Neural cell (in vitro differentiated cells): Measurements from ENCODE around the gene CREBBP. TPM values are rescaled to one million over a fixed set of nuclear protein-coding genes. Genes with fewer than 3 reads are reported as not detected.

Experiments
- H2AFZ ChIP-seq: fragments of 200-600, 300-800 bp; sonication (generic), shearing (Covaris generic); 2 replicates; pipeline ENCODE4 v1.6.0; 2014; ENCODE audit warnings: low read depth, mild to moderate bottlenecking, antibody characterized with exemption, low read length, moderate library complexity
- H3F3A ChIP-seq: fragments of 200-600 bp; shearing (Covaris generic); 2 replicates; pipeline ENCODE4 v1.6.1; 2016; ENCODE audit warnings: mild to moderate bottlenecking, moderate library complexity, mixed read lengths, antibody characterized with exemption, low read length; ENCODE audit not compliant: insufficient read depth, poor library complexity, severe bottlenecking
- H3K27ac ChIP-seq: fragments of 200-600, 300-800 bp; sonication (generic), shearing (Covaris generic); 2 replicates; pipeline ENCODE4 v1.5.1; 2014; ENCODE audit warnings: mild to moderate bottlenecking, low read length, moderate library complexity
- H3K27me3 ChIP-seq: fragments of 300-800, 200-600 bp; sonication (generic), shearing (Covaris generic); 2 replicates; pipeline ENCODE4 v1.6.0; 2014; ENCODE audit warnings: mild to moderate bottlenecking, low read depth, low read length, moderate library complexity; ENCODE audit not compliant: insufficient read depth
- H3K36me3 ChIP-seq: fragments of 300-800, 200-600 bp; sonication (generic), shearing (Covaris generic); 2 replicates; pipeline ENCODE4 v1.5.1; 2014; ENCODE audit warnings: mild to moderate bottlenecking, antibody characterized with exemption, low read length, moderate library complexity; ENCODE audit not compliant: insufficient read depth
- H3K4me2 ChIP-seq: fragments of 300-800, 200-600 bp; sonication (generic), shearing (Covaris generic); 2 replicates; pipeline ENCODE4 v1.6.0; 2014; ENCODE audit warnings: mild to moderate bottlenecking, low read length
- H3K4me3 ChIP-seq: fragments of 300-800, 200-600 bp; sonication (generic), shearing (Covaris generic); 2 replicates; pipeline ENCODE4 v1.5.1; 2014; ENCODE audit warnings: mild to moderate bottlenecking, low read length, moderate library complexity
- H3K79me2 ChIP-seq: fragments of 200-600 bp; shearing (Covaris generic); replicated peaks from 2 replicates; pipeline ENCODE4 v1.6.0; 2014; ENCODE audit warnings: mild to moderate bottlenecking, low read length, moderate library complexity; ENCODE audit not compliant: insufficient read depth
- H3K9ac ChIP-seq: fragments of 300-800, 200-600 bp; sonication (generic), shearing (Covaris generic); 2 replicates; pipeline ENCODE4 v1.6.1; 2016; ENCODE audit warnings: mild to moderate bottlenecking, low read length, mixed read lengths
- H3K9me2 ChIP-seq: fragments of 200-600 bp; shearing (Covaris generic); 2 replicates; pipeline ENCODE4 v1.6.1; 2016; ENCODE audit warnings: mild to moderate bottlenecking, low read length, mixed read lengths; ENCODE audit not compliant: insufficient read depth
- H3K9me3 ChIP-seq: fragments of 200-600, 300-800 bp; sonication (generic), shearing (Covaris generic); 2 replicates; pipeline ENCODE4 v1.6.1; 2016; ENCODE audit warnings: mild to moderate bottlenecking, mixed run types, low read length, moderate library complexity, mixed read lengths
- H4K20me1 ChIP-seq: fragments of 200-600 bp; shearing (Covaris generic); 2 replicates; pipeline ENCODE4 v1.6.1; 2016; ENCODE audit warnings: mild to moderate bottlenecking, mixed run types; ENCODE audit not compliant: insufficient read depth
- CTCF ChIP-seq: fragments of 450-650 bp; IDR thresholded peaks from 2 replicates; pipeline ENCODE4 v1.5.1; 2014; ENCODE audit warnings: antibody characterized with exemption, mild to moderate bottlenecking, moderate library complexity; ENCODE audit not compliant: poor library complexity, severe bottlenecking
- EP300 ChIP-seq: fragments of 450-650 bp; conservative IDR thresholded peaks from 2 replicates; pipeline ENCODE4 v1.6.1; 2014; ENCODE audit warnings: antibody characterized with exemption, mild to moderate bottlenecking, moderate library complexity; ENCODE audit not compliant: poor library complexity, severe bottlenecking
- EZH2 ChIP-seq: fragments of 200-600, 300-800 bp; shearing (Covaris generic), sonication (generic); IDR thresholded peaks from 2 replicates; pipeline ENCODE4 v1.6.1; 2014; ENCODE audit warnings: antibody characterized with exemption, low read length, borderline replicate concordance, mild to moderate bottlenecking; ENCODE audit not compliant: insufficient read depth, poor library complexity, severe bottlenecking
- MXI1 ChIP-seq: fragments of 450-650 bp; conservative IDR thresholded peaks from 2 replicates; pipeline ENCODE4 v1.6.1; 2014; ENCODE audit warnings: antibody characterized with exemption, mild to moderate bottlenecking; ENCODE audit not compliant: poor library complexity, severe bottlenecking
- POLR2AphosphoS5 ChIP-seq: IDR thresholded peaks from 2 replicates; pipeline ENCODE4 v1.6.1; 2012
- RAD21 ChIP-seq: fragments of 450-650 bp; conservative IDR thresholded peaks from 2 replicates; pipeline ENCODE4 v1.6.1; 2014; ENCODE audit warnings: antibody characterized with exemption, mild to moderate bottlenecking, moderate library complexity
- SMC3 ChIP-seq: fragments of 450-650 bp; conservative IDR thresholded peaks from 2 replicates; pipeline ENCODE4 v1.6.1; 2014; ENCODE audit warnings: antibody characterized with exemption, mild to moderate bottlenecking, moderate library complexity; ENCODE audit not compliant: poor library complexity
- TAF1 ChIP-seq: IDR thresholded peaks from 2 replicates; pipeline ENCODE4 v1.6.1; 2012; ENCODE audit warnings: low read depth
- polyA plus RNA-seq: library from polyadenylated mRNA; depleted of rRNA; stranded (reverse); fragments of >200 nt; gene quantifications from 2 replicates; pipeline ENCODE4 v1.2.3, GENCODE V29; 2014
- TF ChIP-seq, protein P1 (sequence below): IDR thresholded peaks from 2 replicates; pipeline ENCODE4 v1.6.1; 2012; ENCODE audit warnings: borderline replicate concordance

CREBBP gene
- polyA plus RNA-seq, 1 donor from 2014 or later: 3.3 TPM

DNA sequence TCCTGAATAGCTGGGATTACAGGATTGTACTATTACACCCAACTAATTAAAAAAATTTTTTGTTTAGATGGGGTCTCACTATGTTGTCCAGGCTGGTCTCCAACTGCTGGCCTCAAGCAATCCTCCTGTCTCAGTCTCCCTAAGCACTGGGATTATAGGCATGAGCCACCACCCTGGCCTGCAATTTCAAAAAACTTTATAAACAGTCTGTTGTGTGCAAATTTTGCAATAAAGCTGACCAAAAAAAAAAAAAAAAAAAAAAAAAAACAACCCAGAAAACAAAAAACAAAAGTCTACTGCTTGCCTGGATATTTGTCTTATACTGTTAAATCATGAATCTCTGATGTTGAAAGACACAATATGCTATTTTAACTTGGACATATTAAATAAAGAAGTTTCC is 4.4 kb downstream of the CREBBP start:
- no peak overlapping the region for H2AFZ ChIP-seq
- H3K9ac ChIP-seq: no peak overlapping the region
- no peak overlapping the region for H3K27ac ChIP-seq
- H3K27me3 ChIP-seq: no peaks in the 10 kb centered on the region
- H3K9me2 ChIP-seq: no peaks in the 10 kb centered on the region
- no peaks in the 10 kb centered on the region for H3K9me3 ChIP-seq
- no peak overlapping the region for H3K4me3 ChIP-seq
- H3K4me2 ChIP-seq: no peak overlapping the region
- TF ChIP-seq RAD21: no peak
- no peak for TF ChIP-seq TAF1
- TF ChIP-seq MXI1: no peak
- TF ChIP-seq EZH2: no peak
- no peaks in the 10 kb centered on the region for H3K36me3 ChIP-seq
- no peaks in the 10 kb centered on the region for H3F3A ChIP-seq
- peaks cover 80% of the 10 kb centered on the region for H4K20me1 ChIP-seq
- peaks cover 87% of the 10 kb centered on the region for H3K79me2 ChIP-seq

DNA sequence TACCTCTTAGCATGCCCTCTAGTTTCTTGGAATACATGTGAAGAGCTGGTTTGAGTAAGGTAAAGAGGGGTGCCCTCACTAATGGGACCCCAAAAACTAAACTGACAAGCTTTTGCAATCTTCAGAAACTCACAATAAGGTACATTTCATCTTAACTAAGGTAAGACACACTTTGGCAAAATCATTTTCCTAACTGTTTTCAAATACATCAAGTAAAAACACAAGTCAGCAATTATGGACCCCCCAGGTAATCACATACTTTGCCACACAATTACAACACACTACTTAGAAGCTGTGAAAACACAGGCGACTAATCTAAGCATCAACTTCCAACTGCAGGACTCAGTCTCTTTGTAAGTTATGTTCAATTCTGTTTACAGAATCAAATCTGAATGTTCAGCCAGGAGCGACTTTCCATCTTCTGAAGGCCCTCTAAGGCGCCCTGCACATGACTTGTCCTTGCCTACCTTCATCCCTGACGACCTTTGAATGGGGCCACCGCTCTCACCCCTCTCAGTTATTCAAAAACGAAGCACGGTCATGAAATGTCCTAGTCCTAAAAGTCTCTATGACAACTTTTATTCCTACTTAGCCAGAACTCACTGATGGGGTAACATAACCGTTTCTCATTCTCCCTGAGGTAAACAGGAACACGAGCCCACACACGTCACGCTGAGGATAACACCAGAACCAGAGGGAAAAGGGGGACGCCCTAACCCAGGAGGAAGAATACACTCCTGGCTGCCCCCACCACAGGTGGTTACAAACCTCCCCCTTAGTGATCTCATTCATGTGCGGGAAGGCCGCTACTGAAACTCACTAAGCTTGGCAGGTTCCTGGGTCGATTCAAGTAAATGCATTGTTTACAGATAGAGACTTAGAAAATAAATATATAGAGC is 5.5 kb downstream of the CREBBP start:
- no peak overlapping the region for H3K4me3 ChIP-seq
- no peaks in the 10 kb centered on the region for H3K27me3 ChIP-seq
- peaks cover 83% of the 10 kb centered on the region for H4K20me1 ChIP-seq
- no peak overlapping the region for H3K9ac ChIP-seq
- no peak overlapping the region for H3K27ac ChIP-seq
- H3K9me2 ChIP-seq: no peaks in the 10 kb centered on the region
- H3K9me3 ChIP-seq: no peaks in the 10 kb centered on the region
- no peak overlapping the region for H2AFZ ChIP-seq
- no peaks in the 10 kb centered on the region for H3F3A ChIP-seq
- no peaks in the 10 kb centered on the region for H3K36me3 ChIP-seq
- H3K79me2 ChIP-seq: peaks cover 98% of the 10 kb centered on the region
- no peak for TF ChIP-seq TAF1
- no peak for TF ChIP-seq RAD21
- TF ChIP-seq CTCF: no peak
- TF ChIP-seq EZH2: no peak
- TF ChIP-seq POLR2AphosphoS5: no peak
- no peak for TF ChIP-seq SMC3
- no peak for TF ChIP-seq MXI1
- TF ChIP-seq, protein P1, sequence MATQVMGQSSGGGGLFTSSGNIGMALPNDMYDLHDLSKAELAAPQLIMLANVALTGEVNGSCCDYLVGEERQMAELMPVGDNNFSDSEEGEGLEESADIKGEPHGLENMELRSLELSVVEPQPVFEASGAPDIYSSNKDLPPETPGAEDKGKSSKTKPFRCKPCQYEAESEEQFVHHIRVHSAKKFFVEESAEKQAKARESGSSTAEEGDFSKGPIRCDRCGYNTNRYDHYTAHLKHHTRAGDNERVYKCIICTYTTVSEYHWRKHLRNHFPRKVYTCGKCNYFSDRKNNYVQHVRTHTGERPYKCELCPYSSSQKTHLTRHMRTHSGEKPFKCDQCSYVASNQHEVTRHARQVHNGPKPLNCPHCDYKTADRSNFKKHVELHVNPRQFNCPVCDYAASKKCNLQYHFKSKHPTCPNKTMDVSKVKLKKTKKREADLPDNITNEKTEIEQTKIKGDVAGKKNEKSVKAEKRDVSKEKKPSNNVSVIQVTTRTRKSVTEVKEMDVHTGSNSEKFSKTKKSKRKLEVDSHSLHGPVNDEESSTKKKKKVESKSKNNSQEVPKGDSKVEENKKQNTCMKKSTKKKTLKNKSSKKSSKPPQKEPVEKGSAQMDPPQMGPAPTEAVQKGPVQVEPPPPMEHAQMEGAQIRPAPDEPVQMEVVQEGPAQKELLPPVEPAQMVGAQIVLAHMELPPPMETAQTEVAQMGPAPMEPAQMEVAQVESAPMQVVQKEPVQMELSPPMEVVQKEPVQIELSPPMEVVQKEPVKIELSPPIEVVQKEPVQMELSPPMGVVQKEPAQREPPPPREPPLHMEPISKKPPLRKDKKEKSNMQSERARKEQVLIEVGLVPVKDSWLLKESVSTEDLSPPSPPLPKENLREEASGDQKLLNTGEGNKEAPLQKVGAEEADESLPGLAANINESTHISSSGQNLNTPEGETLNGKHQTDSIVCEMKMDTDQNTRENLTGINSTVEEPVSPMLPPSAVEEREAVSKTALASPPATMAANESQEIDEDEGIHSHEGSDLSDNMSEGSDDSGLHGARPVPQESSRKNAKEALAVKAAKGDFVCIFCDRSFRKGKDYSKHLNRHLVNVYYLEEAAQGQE: no peak
- no peak for TF ChIP-seq EP300
- no peak overlapping the region for H3K4me2 ChIP-seq
